CD4-positive, alpha-beta T cell treated with Interleukin-10 for 1 hour (primary cell): ENCODE results near the gene ZNF471.

Experiments
- DNase-seq: peaks from one replicate; pipeline ENCODE4 v3.0.0-alpha.2; 2020

ZNF471 gene

GRCh38 chr19:56577719-56578602, 70.3 kb downstream of the ZNF471 start:
- no peak for DNase-seq
